NCI-H526 (cell line): ENCODE data around the gene LRRC4C.

ENCODE experiments used
- DNase-seq, 2 experiments: peaks; one replicate each; lab custom pipeline; 2025; lab: John Stamatoyannopoulos, UW

LRRC4C gene

DNA sequence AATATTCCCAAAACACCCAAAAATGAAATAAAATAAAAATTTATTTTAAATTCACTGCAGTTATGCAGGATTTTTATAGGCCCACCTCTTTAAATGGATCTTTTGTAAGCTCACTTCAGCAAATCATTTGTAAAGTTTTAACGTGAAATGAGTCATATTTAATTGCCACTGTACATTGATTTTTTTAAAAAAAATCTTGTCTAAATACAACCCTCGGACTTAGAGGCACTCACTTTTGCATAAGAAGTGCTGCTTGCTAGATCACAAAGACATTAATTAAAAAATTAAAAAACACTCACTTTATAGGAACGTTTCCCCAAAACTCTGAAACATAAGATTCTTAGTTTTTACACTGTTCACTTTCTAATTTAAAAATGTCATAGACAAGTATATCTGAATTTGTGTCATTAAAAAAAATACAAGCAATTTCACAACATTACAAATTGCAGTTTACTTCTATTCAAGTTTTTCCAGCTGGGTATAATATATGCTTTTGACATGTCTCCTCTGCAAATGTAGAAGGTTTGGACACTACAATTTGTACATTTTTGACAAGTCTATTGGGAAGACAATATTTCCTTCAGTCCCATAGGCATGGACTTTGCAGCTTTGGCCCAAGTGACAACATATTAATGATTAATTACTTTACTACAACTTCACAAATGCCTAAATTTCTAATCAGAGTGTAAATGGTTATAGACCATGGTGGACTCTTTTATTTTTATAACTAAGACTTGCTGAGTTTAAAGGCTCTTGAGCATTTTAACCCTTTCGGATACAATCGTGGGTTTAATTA lies 1088.4 kb downstream of the LRRC4C start:
- DNase-seq, result no peak

DNA sequence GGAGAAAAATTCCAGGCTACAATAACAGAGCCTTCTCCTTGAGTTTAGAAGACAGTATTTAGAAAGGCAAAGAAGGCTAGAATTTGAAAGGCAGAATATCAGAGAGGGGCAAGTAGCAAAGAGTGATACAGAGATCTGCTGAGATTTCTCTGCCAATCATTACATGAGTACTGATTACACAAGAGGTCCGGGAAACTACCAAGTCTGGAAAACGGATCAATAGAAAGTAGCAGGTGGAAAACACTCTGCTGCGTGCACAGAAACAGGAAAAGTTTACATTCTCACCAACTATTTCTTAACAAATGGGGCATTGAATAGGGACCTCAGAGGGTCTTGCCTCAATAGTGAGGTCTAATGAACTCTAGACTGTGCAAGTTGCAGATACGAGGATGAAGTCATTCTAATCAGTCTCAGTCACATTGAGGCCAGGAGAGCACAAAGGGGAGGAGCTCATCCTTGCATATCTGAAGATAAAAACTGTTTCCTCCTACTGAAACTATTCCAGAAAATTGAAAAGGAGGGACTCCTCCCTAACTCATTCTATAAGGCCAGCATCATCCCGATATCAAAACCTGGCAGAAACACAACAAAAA lies 1099.2 kb downstream of the LRRC4C start:
- DNase-seq, result no peak

DNA sequence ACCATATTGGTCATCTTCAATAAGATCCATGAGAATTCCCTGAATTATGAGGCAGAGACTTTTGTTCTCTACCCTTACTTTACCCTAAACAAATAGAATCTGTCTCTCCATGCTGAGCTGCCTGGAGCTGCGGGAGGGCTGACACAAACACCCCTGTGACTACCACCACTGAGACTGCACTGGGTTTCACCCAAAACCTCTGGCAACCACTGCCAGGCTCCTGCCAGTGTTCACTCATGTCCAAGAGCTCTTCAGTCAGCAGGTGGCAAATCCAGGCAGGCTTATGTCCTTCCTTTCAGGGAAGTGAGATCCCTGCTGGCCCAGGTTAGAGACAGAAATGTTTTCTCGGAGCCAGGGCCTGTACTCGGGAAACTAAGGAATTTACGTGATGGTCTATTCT lies 1105.3 kb downstream of the LRRC4C start:
- no peak for DNase-seq

DNA sequence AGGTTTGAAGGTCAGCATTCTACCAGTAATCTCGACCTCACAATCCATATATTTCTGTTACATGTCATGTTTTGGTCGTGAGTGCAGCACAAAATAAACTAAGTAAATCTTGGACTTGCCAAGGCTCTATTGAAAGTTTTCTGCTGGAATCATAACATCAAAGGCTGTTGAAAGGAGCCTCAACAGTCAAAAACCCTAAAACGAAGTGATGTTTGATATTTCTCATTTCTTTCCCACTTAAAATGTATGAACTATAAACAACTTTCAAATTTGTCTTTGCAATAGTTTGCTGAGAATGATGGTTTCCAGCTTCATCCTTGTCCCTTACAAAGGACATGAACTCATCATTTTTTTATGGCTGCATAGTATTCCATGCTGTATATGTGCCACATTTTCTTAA lies 1118.5 kb downstream of the LRRC4C start:
- no peak for DNase-seq

DNA sequence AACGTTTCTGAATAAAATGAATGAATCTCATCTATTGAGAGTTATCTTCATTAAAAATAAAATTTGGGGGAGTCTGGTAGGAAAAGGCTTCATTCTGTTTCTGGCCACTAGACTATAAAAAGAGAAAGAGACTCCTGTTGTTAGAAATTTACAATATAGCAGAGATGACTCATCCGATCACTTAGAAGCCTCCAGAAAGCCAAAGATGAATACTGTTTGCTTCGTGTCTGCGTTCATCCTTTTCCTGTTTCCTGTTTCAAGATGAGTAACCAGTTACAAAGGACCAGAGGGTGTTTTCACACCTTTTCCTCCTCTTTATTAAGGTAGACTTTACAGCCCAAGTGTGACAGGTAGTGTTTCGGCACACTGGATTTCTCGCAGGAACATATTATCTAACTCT lies 1120.7 kb downstream of the LRRC4C start:
- no peak for DNase-seq

DNA sequence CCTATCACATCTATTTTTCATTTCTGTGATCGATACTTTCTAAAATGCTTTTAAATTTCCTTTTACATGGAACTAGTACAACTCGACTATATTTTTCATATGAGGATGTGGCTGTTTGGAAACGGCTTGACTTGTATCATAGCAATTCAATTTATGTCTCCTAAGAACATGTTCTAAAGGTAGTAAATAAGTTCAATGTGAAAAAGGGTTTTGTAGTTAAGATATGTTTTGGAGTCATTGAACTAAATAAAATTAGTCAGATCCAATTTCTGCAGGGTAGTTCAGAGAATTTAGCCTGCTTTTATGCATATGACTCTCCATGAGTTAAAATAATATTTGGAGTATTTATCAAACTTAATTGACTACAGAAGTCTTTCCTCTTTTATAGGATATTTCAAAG lies 1121.4 kb downstream of the LRRC4C start:
- DNase-seq, result no peak

DNA sequence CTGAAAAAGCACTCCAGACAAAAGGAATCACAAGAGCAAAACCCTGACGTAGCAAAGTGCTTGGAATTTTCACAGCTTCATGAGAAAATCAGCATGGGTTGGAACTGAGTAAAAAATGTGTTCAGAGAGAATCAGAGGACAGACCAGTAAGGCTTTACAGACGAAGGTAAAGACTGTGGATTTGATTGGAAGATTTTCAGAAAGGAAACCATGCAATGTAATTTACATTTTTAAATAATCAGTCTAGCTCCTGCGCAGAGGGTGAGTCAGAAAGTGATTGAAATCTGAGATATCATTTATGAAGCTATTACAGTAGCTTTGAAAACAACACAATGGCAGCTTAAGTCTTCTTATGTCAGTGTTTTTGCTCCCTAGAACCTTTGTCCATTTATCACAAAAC lies 1122.3 kb downstream of the LRRC4C start:
- DNase-seq, result no peak

DNA sequence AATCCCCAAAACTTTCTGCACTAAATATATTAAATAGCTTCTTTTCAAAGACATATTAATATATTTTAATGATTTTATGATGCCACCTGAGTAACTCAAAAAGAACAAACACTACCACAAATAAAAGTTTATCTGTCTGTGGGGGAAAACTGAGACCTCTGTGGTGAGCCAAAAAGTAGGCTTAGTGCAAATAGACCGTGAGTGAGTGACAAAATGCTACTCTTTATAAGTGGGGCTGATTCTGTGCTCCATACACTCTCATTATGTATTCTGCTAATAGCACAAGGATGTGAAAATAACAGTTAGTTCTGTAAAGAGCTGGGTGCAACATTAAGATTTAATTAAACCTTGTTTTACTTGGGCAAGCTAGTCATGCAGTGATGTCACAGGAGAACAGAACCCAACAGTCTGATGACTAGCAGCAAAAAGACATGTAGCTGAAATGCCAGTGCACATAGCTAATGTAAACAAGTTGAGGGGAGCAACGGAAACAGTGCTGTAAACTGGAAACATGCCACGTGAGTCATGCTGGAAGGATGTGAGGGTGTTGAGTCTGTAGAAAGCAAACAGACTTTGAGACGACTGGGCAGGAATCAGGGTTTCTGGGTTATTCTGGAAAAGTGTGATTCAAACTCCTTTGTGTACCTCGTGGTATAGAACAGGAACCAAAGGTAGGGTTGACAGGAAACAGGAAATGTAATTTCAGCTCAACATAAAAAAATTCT lies 1130.4 kb downstream of the LRRC4C start:
- no peak for DNase-seq

DNA sequence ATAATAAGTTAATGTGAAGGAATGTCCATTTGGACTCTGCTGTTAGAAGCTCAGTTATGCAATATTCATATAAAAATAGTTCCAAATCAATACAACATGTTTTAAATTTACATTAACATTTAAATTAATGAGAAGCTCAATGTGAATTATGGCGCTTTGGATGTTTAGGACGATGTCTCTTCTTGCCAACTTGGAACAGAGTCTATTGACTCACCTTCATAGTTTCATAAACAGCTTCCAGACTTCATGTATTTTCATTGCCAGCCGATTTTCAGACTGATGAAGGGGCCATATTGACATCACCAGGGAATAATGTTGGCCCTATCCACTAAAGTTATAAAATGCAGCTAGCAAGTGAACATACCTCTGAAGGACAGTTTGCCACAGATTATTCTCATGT lies 1136.2 kb downstream of the LRRC4C start:
- no peak for DNase-seq

DNA sequence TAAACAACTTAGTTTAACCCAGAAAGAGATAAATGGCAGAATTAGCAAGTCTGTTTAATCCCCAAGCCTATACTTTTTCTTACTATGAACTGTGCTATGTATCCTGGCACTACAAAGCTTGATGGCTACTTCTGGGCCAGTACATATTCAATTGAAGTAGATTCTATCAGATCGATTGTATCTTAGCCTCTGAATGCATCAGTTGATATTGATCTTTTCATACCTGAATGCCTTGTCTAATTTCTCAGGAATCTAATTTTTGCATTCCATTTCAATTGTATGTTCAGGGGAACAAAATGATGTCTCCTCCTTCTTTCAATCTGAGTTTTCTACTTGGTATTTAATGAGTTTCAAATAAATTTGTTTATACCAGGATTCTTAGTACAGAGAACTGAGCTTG lies 1137.9 kb downstream of the LRRC4C start:
- no peak for DNase-seq

DNA sequence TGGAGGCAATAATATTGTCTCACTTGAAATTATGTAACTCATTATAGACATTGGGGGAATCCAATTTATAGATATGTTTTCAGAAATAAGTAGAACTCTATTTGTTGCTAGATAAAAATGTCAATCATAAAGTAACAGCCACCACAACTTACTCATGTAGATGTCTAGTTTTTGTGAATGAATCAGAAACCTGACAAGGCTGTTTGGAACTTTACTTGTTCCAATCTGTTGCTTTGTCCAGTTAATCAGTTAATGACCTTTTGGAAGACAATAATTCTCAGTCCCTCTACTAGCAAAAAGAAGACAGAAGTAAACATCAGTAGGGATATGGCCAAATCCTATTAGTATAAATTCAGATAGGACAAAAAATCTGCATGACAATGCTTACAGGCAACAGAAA lies 1143.3 kb downstream of the LRRC4C start:
- no peak for DNase-seq

DNA sequence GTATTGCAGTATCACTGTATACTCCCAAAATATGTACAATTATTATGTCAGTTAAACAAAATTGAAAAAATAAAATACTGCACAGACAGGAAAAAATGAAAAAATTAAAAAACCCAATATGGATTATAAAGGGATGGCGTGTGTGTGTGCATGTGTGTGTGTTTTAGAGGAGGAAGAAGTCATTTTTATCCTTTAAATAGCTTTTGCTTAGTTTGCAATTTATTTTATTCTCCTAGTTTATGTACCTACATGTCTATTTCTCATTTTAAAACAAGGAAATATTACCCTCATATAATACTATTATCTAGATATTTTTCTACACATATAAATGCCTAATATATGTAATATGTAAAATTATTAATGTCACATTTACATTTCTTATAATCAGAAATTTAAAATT lies 1144.3 kb downstream of the LRRC4C start:
- DNase-seq, result no peak

DNA sequence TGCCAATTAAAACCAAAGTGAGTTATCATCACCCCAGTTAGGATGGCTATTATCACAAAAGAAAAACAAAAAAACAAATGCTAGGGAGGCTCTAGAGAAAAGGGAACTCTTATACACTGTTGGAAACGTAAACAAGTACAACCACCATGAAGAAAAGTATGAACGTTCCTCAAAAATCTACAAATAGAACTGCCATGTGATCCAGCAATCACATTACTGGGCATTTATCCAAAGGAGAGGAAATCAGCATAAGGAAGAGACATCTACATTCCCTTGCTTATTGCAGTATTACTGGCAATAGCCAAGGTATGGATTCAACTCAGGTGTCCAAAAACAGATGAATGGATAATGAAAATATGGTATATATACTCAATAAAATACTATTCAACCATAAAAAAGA lies 1145.1 kb downstream of the LRRC4C start:
- DNase-seq, result no peak

DNA sequence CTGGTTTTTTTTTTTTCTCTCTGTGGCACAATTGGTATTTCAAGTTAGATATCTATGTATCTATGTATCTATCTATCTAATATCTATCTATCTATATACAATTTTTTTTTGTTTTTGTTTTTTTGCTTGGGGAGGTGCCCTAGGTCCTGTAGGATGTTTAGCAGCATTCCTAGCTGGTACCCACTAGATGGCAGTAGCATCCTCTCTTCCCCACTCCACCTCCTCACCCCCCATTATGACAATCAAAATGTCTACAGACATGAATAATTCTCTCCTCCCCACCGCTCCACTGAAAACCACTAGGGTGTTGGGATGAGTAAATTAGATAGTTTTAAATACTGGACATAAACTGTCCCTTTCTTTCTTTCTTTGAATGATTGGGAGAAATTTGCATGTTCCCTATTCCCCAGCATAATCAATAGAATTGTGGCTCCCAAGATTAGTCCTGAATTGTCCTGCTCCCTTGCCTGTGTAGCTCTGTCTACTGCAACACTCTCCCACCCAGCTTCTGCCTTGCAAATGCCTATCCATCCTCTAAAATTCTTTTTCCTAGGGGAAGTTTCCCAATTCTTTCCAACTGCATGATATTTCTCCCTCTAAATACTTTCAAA lies 1152.4 kb downstream of the LRRC4C start:
- DNase-seq, result peak in 1 of 2 experiments; percentile 46

DNA sequence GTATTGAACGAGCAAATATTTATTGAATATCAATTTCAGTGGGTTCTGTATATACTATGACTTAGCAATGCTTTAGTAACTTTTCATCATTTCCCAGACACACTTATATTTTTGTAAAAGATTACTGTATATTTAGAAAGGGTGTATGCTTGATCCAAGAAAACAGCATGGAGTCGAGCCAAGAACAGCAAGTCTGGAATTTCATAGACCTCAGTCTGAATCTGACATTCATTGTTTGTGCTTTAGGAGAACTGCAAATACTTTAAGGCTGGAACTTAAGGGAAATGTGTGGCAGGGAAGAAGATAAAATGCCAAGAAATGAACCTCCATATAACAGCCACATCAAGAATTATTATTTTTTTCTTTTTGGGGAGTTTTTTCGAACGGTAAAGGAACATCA lies 1156.8 kb downstream of the LRRC4C start:
- no peak for DNase-seq

DNA sequence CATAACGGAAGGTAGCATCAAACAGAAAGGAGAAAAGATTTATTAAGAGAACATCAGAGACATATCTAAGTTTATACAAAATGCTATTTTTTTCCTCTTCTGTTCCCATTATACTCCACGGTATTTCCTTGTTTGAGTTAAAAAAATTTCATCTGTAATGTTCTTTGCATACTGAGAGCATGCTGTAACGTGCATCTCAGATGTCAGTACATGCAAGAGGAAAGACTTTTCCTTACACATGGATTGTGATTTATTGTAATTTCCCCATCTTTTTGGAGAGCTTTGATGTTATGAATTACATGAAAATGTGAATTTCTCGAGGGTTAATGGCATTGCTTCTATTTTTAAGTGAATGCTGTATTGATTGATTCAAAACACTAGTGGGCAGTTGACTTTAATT lies 1164.0 kb downstream of the LRRC4C start:
- no peak for DNase-seq

DNA sequence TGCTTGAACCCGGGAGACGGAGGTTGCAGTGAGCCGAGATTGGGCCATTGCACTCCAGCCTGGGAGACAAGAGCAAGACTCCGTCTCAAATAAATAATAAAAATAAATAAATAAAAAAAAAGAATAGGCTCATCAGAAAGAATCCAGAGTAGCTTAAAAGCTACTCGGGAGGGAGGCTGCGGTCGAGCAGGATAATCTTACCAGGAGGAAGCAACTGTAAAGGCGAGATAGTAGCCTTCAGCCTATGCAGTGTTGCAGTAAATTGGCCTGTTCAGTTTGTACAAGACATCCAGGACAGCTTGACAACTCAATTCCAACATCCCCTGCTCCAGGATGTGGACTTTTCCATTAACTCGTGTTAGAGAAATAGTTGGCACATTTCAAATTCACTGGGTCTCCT lies 1164.7 kb downstream of the LRRC4C start:
- DNase-seq, result no peak

DNA sequence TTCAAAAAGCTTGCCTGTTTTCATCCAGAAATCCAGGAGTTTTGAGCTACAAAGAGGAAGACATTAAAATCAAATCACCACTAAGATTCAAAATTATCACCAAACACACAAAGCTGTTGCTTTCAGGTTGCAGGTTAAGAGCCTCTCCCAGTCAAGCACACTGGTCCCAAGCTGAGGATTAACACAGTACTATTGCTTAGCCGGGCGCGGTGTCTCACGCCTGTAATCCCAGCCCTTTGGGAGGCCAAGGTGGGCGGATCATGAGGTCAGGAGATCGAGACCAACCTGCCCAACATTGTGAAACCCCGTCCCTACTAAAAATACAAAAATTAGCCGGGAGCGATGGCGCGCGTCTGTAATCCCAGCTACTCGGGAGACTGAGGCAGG lies 1165.1 kb downstream of the LRRC4C start:
- no peak for DNase-seq

DNA sequence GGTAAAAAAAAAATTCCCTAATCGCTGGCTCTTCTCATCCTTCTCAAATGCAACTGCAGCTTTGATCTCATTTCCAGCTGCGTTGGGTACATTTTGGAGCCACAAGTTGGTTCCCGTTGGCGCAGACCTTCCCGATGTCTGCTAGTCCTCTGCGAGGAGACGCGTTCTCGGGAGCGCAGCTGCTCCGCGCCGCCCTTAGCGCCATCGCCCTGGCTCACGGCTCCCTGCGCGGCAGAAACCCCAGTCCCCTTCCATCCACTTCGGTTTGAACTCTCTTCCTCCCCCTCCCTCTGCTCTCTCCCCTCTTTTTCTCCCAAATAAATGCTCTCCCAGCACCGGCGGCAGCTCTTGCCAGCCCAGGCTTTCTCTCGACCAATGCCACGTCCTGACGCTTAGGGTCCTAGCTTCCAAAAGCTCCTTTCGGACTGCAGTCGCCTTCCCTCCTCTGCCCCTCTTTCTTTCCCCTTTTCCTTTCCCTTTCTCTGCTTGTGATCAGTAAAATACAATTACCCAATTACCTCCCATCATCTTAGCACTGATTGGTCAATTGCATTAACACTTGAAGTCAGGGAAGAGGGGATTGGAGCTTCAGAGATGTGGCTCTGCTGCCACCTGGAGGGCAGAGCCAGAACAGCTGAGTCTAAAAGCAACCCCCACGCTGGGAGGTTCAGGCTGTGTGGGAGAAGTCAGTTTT lies 1165.7 kb downstream of the LRRC4C start:
- peak in 1 of 2 experiments; percentile 59 for DNase-seq

DNA sequence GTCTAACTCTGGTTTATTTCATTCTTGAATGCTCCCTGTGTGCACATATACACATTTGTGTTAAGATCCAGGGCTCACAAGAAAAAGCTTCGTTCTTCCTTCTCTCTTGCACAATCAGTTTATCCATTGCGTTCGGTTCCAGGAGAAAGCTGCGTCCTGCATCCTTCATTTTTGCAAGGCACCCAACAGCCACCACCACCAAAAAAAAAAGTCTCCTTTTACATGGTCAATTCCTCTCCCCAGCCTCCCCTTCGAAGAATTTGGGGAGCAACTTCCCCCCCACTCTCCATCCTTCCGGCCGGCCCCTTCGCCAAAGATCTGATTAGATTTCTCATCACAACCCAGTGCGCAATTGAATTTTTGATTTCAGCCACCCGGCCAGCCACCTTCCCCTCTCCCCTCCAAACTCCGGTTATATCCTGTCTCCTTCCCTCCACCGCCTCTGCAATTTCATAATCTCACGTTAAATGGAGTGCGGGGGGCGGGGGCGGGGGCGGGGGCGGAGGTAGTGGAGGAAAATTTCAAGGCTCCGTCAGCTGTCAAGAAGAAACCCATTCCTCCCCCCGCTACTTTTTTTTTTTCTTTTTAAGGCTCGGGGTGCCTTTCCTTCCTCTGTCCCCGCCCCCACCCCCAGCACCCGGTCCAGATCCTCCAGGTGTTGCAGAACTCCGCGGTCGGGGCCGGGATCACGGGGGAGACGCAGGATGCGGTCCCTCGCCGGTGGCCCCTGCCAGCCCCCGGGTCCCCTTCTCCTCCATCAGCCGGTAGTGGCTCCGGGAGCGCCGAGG lies 1166.5 kb downstream of the LRRC4C start:
- no peak for DNase-seq

DNA sequence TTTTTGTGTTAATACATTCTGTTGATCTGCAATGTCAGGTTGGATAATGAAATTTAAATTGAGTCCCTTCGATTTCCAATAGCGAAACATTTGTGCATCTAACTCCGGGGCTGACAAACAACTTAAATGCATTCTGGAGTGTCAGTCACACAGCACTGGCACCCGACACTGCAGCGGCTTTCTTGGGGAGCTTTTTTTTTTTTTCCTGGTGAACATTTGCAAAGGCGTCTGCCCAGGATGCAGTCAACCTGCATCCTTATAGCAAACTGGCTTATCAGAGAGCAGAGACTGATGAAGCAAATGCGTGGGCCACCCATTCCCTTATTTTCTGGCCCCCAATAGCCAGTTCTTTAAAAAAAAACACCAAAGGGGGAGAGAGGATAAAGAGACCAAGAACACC lies 1167.7 kb downstream of the LRRC4C start:
- DNase-seq, result no peak
